H1 (cell line): ENCODE measurements around the gene LEFTY2.

Experiments used
- EGR1 ChIP-seq: IDR thresholded peaks from 2 replicates; pipeline ENCODE4 v1.6.1; 2011; ENCODE audit warnings: low read depth, low read length, borderline replicate concordance
- MAFK ChIP-seq: IDR thresholded peaks from 2 replicates; pipeline ENCODE4 v1.6.1; 2012; ENCODE audit warnings: low read depth, mild to moderate bottlenecking, improper control_type of control experiment, low read length
- TF ChIP-seq, protein P1 (sequence below), 3 experiments: IDR thresholded peaks; 1 replicate in 2 of 3; 2 replicates in 1 of 3; pipeline versions ENCODE4 v1.5.1 to v1.6.1; 2011; ENCODE audit warnings: low read length in 3 of 3, mild to moderate bottlenecking in 3 of 3, inconsistent platforms in 2 of 3, low read depth in 1 of 3, moderate library complexity in 1 of 3; ENCODE audit not compliant: insufficient read depth in 1 of 3; ENCODE audit errors: control extremely low read depth in 1 of 3

DNA sequence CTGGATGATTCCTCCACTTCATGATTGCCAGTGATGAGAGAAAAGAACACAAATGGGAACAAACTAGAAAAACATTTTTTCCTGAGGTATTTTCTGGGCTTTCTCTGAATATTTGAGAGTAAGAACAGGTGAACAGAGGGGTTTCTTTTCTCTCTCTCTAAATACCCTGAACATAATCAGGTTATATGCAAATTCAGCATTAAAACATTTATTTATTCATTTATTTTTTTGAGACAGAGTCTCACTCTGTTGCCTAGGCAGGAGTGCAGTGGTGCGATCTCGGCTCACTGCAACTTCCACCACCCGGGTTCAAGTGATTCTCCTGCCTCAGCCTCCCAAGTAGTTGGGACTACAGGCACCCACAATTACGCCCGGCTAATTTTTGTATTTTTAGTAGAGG lies 5.8 kb upstream of the LEFTY2 start:
- TF ChIP-seq, protein P1, sequence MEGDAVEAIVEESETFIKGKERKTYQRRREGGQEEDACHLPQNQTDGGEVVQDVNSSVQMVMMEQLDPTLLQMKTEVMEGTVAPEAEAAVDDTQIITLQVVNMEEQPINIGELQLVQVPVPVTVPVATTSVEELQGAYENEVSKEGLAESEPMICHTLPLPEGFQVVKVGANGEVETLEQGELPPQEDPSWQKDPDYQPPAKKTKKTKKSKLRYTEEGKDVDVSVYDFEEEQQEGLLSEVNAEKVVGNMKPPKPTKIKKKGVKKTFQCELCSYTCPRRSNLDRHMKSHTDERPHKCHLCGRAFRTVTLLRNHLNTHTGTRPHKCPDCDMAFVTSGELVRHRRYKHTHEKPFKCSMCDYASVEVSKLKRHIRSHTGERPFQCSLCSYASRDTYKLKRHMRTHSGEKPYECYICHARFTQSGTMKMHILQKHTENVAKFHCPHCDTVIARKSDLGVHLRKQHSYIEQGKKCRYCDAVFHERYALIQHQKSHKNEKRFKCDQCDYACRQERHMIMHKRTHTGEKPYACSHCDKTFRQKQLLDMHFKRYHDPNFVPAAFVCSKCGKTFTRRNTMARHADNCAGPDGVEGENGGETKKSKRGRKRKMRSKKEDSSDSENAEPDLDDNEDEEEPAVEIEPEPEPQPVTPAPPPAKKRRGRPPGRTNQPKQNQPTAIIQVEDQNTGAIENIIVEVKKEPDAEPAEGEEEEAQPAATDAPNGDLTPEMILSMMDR (IDR thresholded peaks at IDR 0.05; ENCODE audit: control extremely low read depth in 1 of 3, insufficient read depth in 1 of 3, low read depth in 1 of 3, low read length in 3 of 3): no peak
- no peak for TF ChIP-seq EGR1
- no peak for TF ChIP-seq MAFK
